IMR-90 (cell line): ENCODE data around the gene S1PR4. TPM values are rescaled to one million over a fixed set of nuclear protein-coding genes. Genes with fewer than 3 reads are reported as not detected.

Source experiments
- ATAC-seq: fragments of 200-7000 bp; cut with Tn5 transposase; 2 replicates; pipeline ENCODE4 v1.9.1; 2020; ENCODE audit warnings: low read depth, mild to moderate bottlenecking, moderate library complexity
- BruUV-seq: library from RNA; stranded (reverse); fragments of 400-500 nt; replicated peaks from 2 replicates; lab custom pipeline; 2021; lab: Mats Ljungman, UMichigan
- CTCF ChIA-PET: fragments of 300-600 bp; formaldehyde crosslinking; extraction: SDS; loops from one replicate; lab custom pipeline; 2021; ENCODE audit warnings: antibody characterized with exemption; lab: Yijun Ruan, JAX
- POLR2A ChIA-PET: fragments of 300-600 bp; sonication (Branson Sonifier 250); formaldehyde crosslinking; loops from one replicate; lab custom pipeline; 2022; ENCODE audit warnings: antibody characterized with exemption; ENCODE audit not compliant: unreplicated experiment; lab: Charles Lee
- DNase-seq: peaks from one replicate; pipeline ENCODE4 v3.0.0; 2013
- H2AFZ ChIP-seq: replicated peaks from 2 replicates; pipeline ENCODE3; 2013; ENCODE audit warnings: low read length, mild to moderate bottlenecking; ENCODE audit not compliant: poor library complexity
- H2AK5ac ChIP-seq: 2 replicates; pipeline ENCODE4 v1.6.1; 2013; ENCODE audit warnings: low read depth, low read length, inconsistent platforms
- H2AK9ac ChIP-seq: replicated peaks from 2 replicates; pipeline ENCODE3; 2013; ENCODE audit warnings: mild to moderate bottlenecking, low read depth, low read length, moderate library complexity; ENCODE audit not compliant: poor library complexity
- H2BK120ac ChIP-seq: 2 replicates; pipeline ENCODE4 v1.6.1; 2013; ENCODE audit warnings: low read depth, low read length, inconsistent platforms
- H2BK15ac ChIP-seq: 3 replicates; pipeline ENCODE4 v1.6.1; 2013; ENCODE audit warnings: low read depth, low read length, inconsistent platforms
- H2BK20ac ChIP-seq: 2 replicates; pipeline ENCODE4 v1.6.1; 2013; ENCODE audit warnings: low read depth, mild to moderate bottlenecking, inconsistent platforms, low read length, moderate library complexity
- H2BK5ac ChIP-seq: 2 replicates; pipeline ENCODE4 v1.6.1; 2013; ENCODE audit warnings: mild to moderate bottlenecking, low read depth, low read length, inconsistent platforms; ENCODE audit not compliant: poor library complexity, severe bottlenecking
- H3K14ac ChIP-seq: replicated peaks from 2 replicates; pipeline ENCODE4 v1.6.1; 2013; ENCODE audit warnings: low read depth, low read length, inconsistent platforms
- H3K18ac ChIP-seq: 2 replicates; pipeline ENCODE4 v1.6.1; 2013; ENCODE audit warnings: low read depth, low read length, control low read depth
- H3K23ac ChIP-seq: 2 replicates; pipeline ENCODE4 v1.6.1; 2013; ENCODE audit warnings: low read depth, low read length, inconsistent platforms
- H3K27ac ChIP-seq: 2 replicates; pipeline ENCODE4 v1.5.1; 2013; ENCODE audit warnings: mild to moderate bottlenecking, control low read depth, low read length; ENCODE audit not compliant: insufficient read depth
- H3K27me3 ChIP-seq: 2 replicates; pipeline ENCODE4 v1.6.1; 2013; ENCODE audit warnings: low read length; ENCODE audit not compliant: control insufficient read depth, insufficient read depth
- H3K36me3 ChIP-seq: 2 replicates; pipeline ENCODE4 v1.6.1; 2013; ENCODE audit warnings: low read length, mixed read lengths; ENCODE audit not compliant: control insufficient read depth, insufficient read depth
- H3K4ac ChIP-seq: 2 replicates; pipeline ENCODE4 v1.6.1; 2013; ENCODE audit warnings: low read depth, low read length, inconsistent platforms
- H3K4me1 ChIP-seq: 2 replicates; pipeline ENCODE4 v1.6.1; 2013; ENCODE audit warnings: low read length, mixed read lengths; ENCODE audit not compliant: control insufficient read depth, insufficient read depth
- H3K4me2 ChIP-seq: 2 replicates; pipeline ENCODE4 v1.6.1; 2013; ENCODE audit warnings: low read depth, mild to moderate bottlenecking, control low read depth, low read length, moderate library complexity
- H3K4me3 ChIP-seq: 2 replicates; pipeline ENCODE4 v1.5.1; 2013; ENCODE audit warnings: low read depth, mild to moderate bottlenecking, control low read depth, low read length, moderate library complexity; ENCODE audit not compliant: insufficient read depth
- H3K56ac ChIP-seq: 2 replicates; pipeline ENCODE4 v1.6.1; 2013; ENCODE audit warnings: low read length, inconsistent platforms; ENCODE audit not compliant: insufficient read depth; ENCODE audit errors: extremely low read depth
- H3K79me1 ChIP-seq, 2 experiments: 2 replicates each; pipeline ENCODE4 v1.6.1; 2013; ENCODE audit warnings: low read length in 2 of 2, inconsistent platforms in 1 of 2, low read depth in 1 of 2
- H3K9ac ChIP-seq: 2 replicates; pipeline ENCODE4 v1.6.1; 2013; ENCODE audit warnings: low read depth, low read length, control low read depth
- H3K9me1 ChIP-seq: 2 replicates; pipeline ENCODE4 v1.6.1; 2013; ENCODE audit warnings: low read length, inconsistent platforms; ENCODE audit not compliant: insufficient read depth
- H3K9me3 ChIP-seq: 2 replicates; pipeline ENCODE4 v1.6.1; 2013; ENCODE audit warnings: low read length; ENCODE audit not compliant: control insufficient read depth, insufficient read depth
- H4K20me1 ChIP-seq: 2 replicates; pipeline ENCODE4 v1.6.1; 2013; ENCODE audit warnings: low read length, inconsistent platforms; ENCODE audit not compliant: insufficient read depth
- H4K5ac ChIP-seq: 2 replicates; pipeline ENCODE4 v1.6.1; 2013; ENCODE audit warnings: mild to moderate bottlenecking, low read depth, low read length, control low read depth
- H4K8ac ChIP-seq, 2 experiments: 2 replicates each; pipeline ENCODE4 v1.6.1; 2013; ENCODE audit warnings: low read depth in 2 of 2, low read length in 2 of 2, control low read depth in 1 of 2, inconsistent platforms in 1 of 2
- H4K91ac ChIP-seq: 2 replicates; pipeline ENCODE4 v1.6.1; 2013; ENCODE audit warnings: low read depth, low read length, inconsistent platforms; ENCODE audit not compliant: insufficient read depth
- BHLHE40 ChIP-seq: fragments of 150-350 bp; IDR thresholded peaks from 2 replicates; pipeline ENCODE4 v1.6.1; 2016; ENCODE audit warnings: mild to moderate bottlenecking, low read depth, low read length
- CEBPB ChIP-seq: IDR thresholded peaks from 2 replicates; pipeline ENCODE4 v1.6.1; 2012; ENCODE audit warnings: low read depth, low read length, improper control_type of control experiment
- CHD1 ChIP-seq: IDR thresholded peaks from 2 replicates; pipeline ENCODE4 v1.6.1; 2012; ENCODE audit warnings: low read depth, low read length, improper control_type of control experiment
- FOS ChIP-seq: fragments of 150-350 bp; IDR thresholded peaks from 2 replicates; pipeline ENCODE4 v1.6.1; 2016; ENCODE audit warnings: low read depth, low read length
- MAFK ChIP-seq: IDR thresholded peaks from 2 replicates; pipeline ENCODE4 v1.6.1; 2012; ENCODE audit warnings: low read depth, low read length, improper control_type of control experiment
- MAZ ChIP-seq: IDR thresholded peaks from 2 replicates; pipeline ENCODE4 v1.6.1; 2012; ENCODE audit warnings: low read depth, mild to moderate bottlenecking, low read length, improper control_type of control experiment, moderate library complexity, borderline replicate concordance
- MXI1 ChIP-seq: IDR thresholded peaks from 2 replicates; pipeline ENCODE4 v1.6.1; 2012; ENCODE audit warnings: low read depth, mild to moderate bottlenecking, low read length, moderate library complexity, borderline replicate concordance
- NFE2L2 ChIP-seq: fragments of 150-350 bp; IDR thresholded peaks from 2 replicates; pipeline ENCODE4 v1.6.1; 2016; ENCODE audit warnings: low read depth, mild to moderate bottlenecking, low read length
- POLR2A ChIP-seq: IDR thresholded peaks from 2 replicates; pipeline ENCODE4 v1.6.1; 2012; ENCODE audit warnings: mild to moderate bottlenecking, low read depth, low read length
- RAD21 ChIP-seq: IDR thresholded peaks from 2 replicates; pipeline ENCODE4 v1.6.1; 2012; ENCODE audit warnings: low read length, improper control_type of control experiment
- RCOR1 ChIP-seq: IDR thresholded peaks from 2 replicates; pipeline ENCODE4 v1.6.1; 2012; ENCODE audit warnings: mild to moderate bottlenecking, low read length, improper control_type of control experiment; ENCODE audit not compliant: insufficient replicate concordance
- RFX5 ChIP-seq: IDR thresholded peaks from 2 replicates; pipeline ENCODE4 v1.8.0; 2012; ENCODE audit warnings: low read depth, mild to moderate bottlenecking, low read length, moderate library complexity
- SMC3 ChIP-seq: fragments of 150-350 bp; IDR thresholded peaks from 2 replicates; pipeline ENCODE4 v1.6.1; 2016; ENCODE audit warnings: low read depth, mild to moderate bottlenecking, antibody characterized with exemption, low read length, moderate library complexity
- WGBS, 2 experiments: methylation state at CpG; one replicate each; pipeline versions ENCODE4 v1.1.5 to v1.1.7; 2013; ENCODE audit warnings: missing lambda C conversion rate in 2 of 2; ENCODE audit not compliant: insufficient read length in 1 of 2; ENCODE audit errors: extremely low coverage in 2 of 2; 5-methylcytosine and 5-hydroxymethylcytosine counted together
- dilution Hi-C: fragments of 300-500 bp; cut with HindIII; formaldehyde crosslinking; loops from one replicate; pipeline ENCODE4 v1.14.3; 2018; ENCODE audit warnings: low sequenced_read_pairs; ENCODE audit not compliant: unreplicated experiment
- in situ Hi-C: fragments of 300-500 bp; cut with MboI; formaldehyde crosslinking; loops from 3 replicates; pipeline ENCODE4 v1.14.3; 2019; ENCODE audit warnings: low sequenced_read_pairs, inconsistent platforms, mixed read lengths
- intact Hi-C: fragments of 100-400 bp; cut with micrococcal nuclease; formaldehyde crosslinking; loops from 2 replicates; pipeline ENCODE4 v1.10.0; 2022
- polyA plus RNA-seq, 3 experiments: library from polyadenylated mRNA; depleted of rRNA; stranded (reverse); fragments of >200 nt; gene quantifications; 2 replicates each; pipeline ENCODE4 v1.2.3, GENCODE V29; 2012; ENCODE audit warnings: low replicate concordance in 1 of 3
- total RNA-seq: library from RNA; depleted of rRNA; stranded (reverse); fragments of >200 nt; gene quantifications from 2 replicates; pipeline ENCODE4 v1.2.3, GENCODE V29; 2012
- TF ChIP-seq, protein P1 (sequence below): fragments of 150-350 bp; IDR thresholded peaks from 2 replicates; pipeline ENCODE4 v1.6.1; 2016; ENCODE audit warnings: low read depth, mild to moderate bottlenecking, low read length, moderate library complexity, borderline replicate concordance
- TF ChIP-seq, protein P2 (sequence below): conservative IDR thresholded peaks from 2 replicates; pipeline ENCODE4 v1.5.1; 2012; ENCODE audit warnings: mild to moderate bottlenecking, low read depth, low read length, improper control_type of control experiment
- TF ChIP-seq, protein P3 (sequence below): fragments of 150-350 bp; IDR thresholded peaks from 2 replicates; pipeline ENCODE4 v1.6.1; 2017; ENCODE audit warnings: mild to moderate bottlenecking, antibody characterized with exemption, low read length, low read depth

The S1PR4 gene
- total and polyA plus RNA-seq, 2 of the 4 experiments (the other 2 are of a cell fraction): not detected

DNA sequence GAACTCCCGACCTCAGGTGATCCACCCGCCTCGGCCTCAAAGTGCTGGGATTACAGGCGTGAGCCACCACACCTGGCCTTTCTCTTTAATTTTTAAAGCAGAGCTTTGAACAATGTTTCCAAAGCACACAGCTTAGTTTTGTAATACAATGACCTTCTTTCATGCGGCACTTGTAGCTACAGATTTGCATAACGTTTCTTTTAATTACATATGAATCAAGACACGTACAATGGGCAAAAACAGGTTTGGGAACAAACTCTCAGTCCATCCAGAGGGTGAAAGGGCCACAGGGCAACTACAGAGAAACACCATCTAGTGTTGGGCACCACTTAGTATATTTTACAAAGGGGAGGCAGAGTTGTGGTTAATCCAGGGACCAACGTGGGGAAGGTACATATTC lies 19.0 kb upstream of the S1PR4 start:
- Histone ChIP-seq H3K9ac (no peak overlapping the region), H2AK5ac (no peak overlapping the region), H4K5ac (no peak overlapping the region), H3K4ac (no peak overlapping the region), H3K9me3 (peaks cover 4% of the 10 kb centered on the region; the same call in 1 of the 2 replicates), H4K8ac (no peak overlapping the region), H3K36me3 (no peaks in the 10 kb centered on the region), H2BK20ac (no peak overlapping the region), H4K91ac (no peak overlapping the region), H3K4me1 (peaks cover 4% of the 10 kb centered on the region; the same call in 1 of the 2 replicates), H3K9me1 (peaks cover 13% of the 10 kb centered on the region), H2BK120ac (peak overlapping the region; percentile 22; the same call in 1 of the 2 replicates), H2AK9ac (no peak overlapping the region), H3K56ac (no peak overlapping the region), H2BK5ac (no peak overlapping the region), H3K27me3 (no peaks in the 10 kb centered on the region), H3K23ac (no peak overlapping the region), H2AFZ (no peak overlapping the region), H3K27ac (no peak overlapping the region), H2BK15ac (0 out of 3 replicates have a peak overlapping the region, but pooled peaks have one; percentile 4), H3K4me3 (no peak overlapping the region), H3K18ac (no peak overlapping the region), H3K4me2 (no peak overlapping the region), H3K14ac (no peak overlapping the region), H3K79me1 (peaks cover 0 to 15% of the 10 kb centered on the region in 2 experiments; a peak in 2 of 4 replicates), H4K20me1 (no peaks in the 10 kb centered on the region)
- intact Hi-C loops (no loop called here), in situ Hi-C loops (no loop called here), dilution Hi-C loops (no loop called here)
- DNase-seq (no peak), ATAC-seq (no peak)
- BruUV-seq: no TSS peak
- WGBS, 2 experiments: 64% methylated on average over 7 of the region's 8 CpGs; no CpG with 5 or more reads in 1 of the 2 experiments
- no peak for TF ChIP-seq MAZ
- no peak for TF ChIP-seq RCOR1
- TF ChIP-seq, protein P1, sequence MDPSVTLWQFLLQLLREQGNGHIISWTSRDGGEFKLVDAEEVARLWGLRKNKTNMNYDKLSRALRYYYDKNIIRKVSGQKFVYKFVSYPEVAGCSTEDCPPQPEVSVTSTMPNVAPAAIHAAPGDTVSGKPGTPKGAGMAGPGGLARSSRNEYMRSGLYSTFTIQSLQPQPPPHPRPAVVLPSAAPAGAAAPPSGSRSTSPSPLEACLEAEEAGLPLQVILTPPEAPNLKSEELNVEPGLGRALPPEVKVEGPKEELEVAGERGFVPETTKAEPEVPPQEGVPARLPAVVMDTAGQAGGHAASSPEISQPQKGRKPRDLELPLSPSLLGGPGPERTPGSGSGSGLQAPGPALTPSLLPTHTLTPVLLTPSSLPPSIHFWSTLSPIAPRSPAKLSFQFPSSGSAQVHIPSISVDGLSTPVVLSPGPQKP: no peak
- TF ChIP-seq RFX5: no peak
- no peak for TF ChIP-seq BHLHE40
- TF ChIP-seq CEBPB: no peak
- no peak for TF ChIP-seq SMC3
- TF ChIP-seq MAFK: no peak
- TF ChIP-seq FOS: no peak
- no peak for TF ChIP-seq NFE2L2
- no peak for TF ChIP-seq CHD1
- no peak for TF ChIP-seq RAD21
- TF ChIP-seq, protein P2, sequence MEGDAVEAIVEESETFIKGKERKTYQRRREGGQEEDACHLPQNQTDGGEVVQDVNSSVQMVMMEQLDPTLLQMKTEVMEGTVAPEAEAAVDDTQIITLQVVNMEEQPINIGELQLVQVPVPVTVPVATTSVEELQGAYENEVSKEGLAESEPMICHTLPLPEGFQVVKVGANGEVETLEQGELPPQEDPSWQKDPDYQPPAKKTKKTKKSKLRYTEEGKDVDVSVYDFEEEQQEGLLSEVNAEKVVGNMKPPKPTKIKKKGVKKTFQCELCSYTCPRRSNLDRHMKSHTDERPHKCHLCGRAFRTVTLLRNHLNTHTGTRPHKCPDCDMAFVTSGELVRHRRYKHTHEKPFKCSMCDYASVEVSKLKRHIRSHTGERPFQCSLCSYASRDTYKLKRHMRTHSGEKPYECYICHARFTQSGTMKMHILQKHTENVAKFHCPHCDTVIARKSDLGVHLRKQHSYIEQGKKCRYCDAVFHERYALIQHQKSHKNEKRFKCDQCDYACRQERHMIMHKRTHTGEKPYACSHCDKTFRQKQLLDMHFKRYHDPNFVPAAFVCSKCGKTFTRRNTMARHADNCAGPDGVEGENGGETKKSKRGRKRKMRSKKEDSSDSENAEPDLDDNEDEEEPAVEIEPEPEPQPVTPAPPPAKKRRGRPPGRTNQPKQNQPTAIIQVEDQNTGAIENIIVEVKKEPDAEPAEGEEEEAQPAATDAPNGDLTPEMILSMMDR: no peak
- TF ChIP-seq MXI1: no peak
- no peak for TF ChIP-seq POLR2A
- TF ChIP-seq, protein P3, sequence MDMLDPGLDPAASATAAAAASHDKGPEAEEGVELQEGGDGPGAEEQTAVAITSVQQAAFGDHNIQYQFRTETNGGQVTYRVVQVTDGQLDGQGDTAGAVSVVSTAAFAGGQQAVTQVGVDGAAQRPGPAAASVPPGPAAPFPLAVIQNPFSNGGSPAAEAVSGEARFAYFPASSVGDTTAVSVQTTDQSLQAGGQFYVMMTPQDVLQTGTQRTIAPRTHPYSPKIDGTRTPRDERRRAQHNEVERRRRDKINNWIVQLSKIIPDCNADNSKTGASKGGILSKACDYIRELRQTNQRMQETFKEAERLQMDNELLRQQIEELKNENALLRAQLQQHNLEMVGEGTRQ: no peak
- ChIA-PET CTCF (no interaction called here), POLR2A (no interaction called here)
